Gastrocnemius medialis (tissue), 4 donors: ENCODE results near the gene AFAP1. TPM values are rescaled to one million over a fixed set of nuclear protein-coding genes. Genes with fewer than 3 reads are reported as not detected.

Experiments
- ATAC-seq, 2 donors: fragments of 150-250 bp; one replicate each; pipeline ENCODE4 v1.9.1; 2016
- DNase-seq, 2 donors: peaks; one replicate each; pipeline ENCODE4 v3.0.0-alpha.2; 2019
- H3K27ac ChIP-seq, 4 donors: fragments of 200-600 bp; sonication (generic); 1 replicate in 1 of 4; 2 replicates in 3 of 4; pipeline ENCODE4 v1.5.1; 2016 to 2018; ENCODE audit warnings: mild to moderate bottlenecking in 2 of 4, moderate library complexity in 1 of 4
- H3K27me3 ChIP-seq, 3 donors: fragments of 200-600 bp; sonication (generic) in 2 of 3; 1 replicate in 1 of 3; 2 replicates in 2 of 3; pipeline versions ENCODE4 v1.5.1 to v1.6.0; 2016 to 2019; ENCODE audit warnings: mild to moderate bottlenecking in 1 of 3, moderate library complexity in 1 of 3
- H3K36me3 ChIP-seq, 2 donors: fragments of 200-600 bp; sonication (generic) in 1 of 2; one replicate each; pipeline ENCODE4 v1.5.1; 2017 to 2018
- H3K4me1 ChIP-seq, 2 donors: fragments of 200-600 bp; sonication (generic) in 1 of 2; one replicate each; pipeline ENCODE4 v1.5.1; 2016 to 2017; ENCODE audit warnings: mild to moderate bottlenecking in 2 of 2
- H3K4me3 ChIP-seq, 4 donors: fragments of 200-600 bp; sonication (generic) in 3 of 4; 1 replicate in 1 of 4; 2 replicates in 3 of 4; pipeline ENCODE4 v1.5.1; 2016 to 2019; ENCODE audit warnings: mild to moderate bottlenecking in 2 of 4
- H3K9me3 ChIP-seq, 3 donors: fragments of 200-600 bp; sonication (generic) in 2 of 3; 1 replicate in 1 of 3; 2 replicates in 2 of 3; pipeline ENCODE4 v1.5.1; 2016 to 2019
- CTCF ChIP-seq, 5 experiments: fragments of 450-650 bp in 3 of 5; fragments of 200-600 bp in 2 of 5; sonication (generic) in 2 of 5; IDR thresholded peaks in 4 of 5; conservative IDR thresholded peaks in 1 of 5; 1 replicate in 4 of 5; 2 replicates in 1 of 5; pipeline ENCODE4 v1.5.1; 2016 to 2019; ENCODE audit warnings: antibody characterized with exemption in 5 of 5, mild to moderate bottlenecking in 3 of 5, moderate library complexity in 3 of 5
- POLR2A ChIP-seq, 2 donors: fragments of 450-650 bp; IDR thresholded peaks; one replicate each; pipeline ENCODE4 v1.6.1; 2017; ENCODE audit warnings: antibody characterized with exemption in 2 of 2, mild to moderate bottlenecking in 2 of 2, moderate library complexity in 2 of 2
- in situ Hi-C, 4 donors: fragments of 200-750 bp; cut with MboI; loops; one replicate each; pipeline versions ENCODE4 v1.15.0 to v1.8.0; 2017; ENCODE audit warnings: low sequenced_read_pairs in 4 of 4
- intact Hi-C: fragments of 100-400 bp; cut with DNase I; formaldehyde crosslinking; loops from one replicate; pipeline ENCODE4 v1.15.1; 2023; ENCODE audit warnings: low total_unique reads
- total RNA-seq, 4 donors: library from RNA; depleted of rRNA; stranded (reverse); fragments of >200 nt; gene quantifications; one replicate each; pipeline versions ENCODE4 v1.1.0 to v1.2.3, GENCODE V29; 2016

The AFAP1 gene
- total RNA-seq, 4 donors from 2014 or later: 1.5 to 8.6 (median 3.5) TPM

DNA sequence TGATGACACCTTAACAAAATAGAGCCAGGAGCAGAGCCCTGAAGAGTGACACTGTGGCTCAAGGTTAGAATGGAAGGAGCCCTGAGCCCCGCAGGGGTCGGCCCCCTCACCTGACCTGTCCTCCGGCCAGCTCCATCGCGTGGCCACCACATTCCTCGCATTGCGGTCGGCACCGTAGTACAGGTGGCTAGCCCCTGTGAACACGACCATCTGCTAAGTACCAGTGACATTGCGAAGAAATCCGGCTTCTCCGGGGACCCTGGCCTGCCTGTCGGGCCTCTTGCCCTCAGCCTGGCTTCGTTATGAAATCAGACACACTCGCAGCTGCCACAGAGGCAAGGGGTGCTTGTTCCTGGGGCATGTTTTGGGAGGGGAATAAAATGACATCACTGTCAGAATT, 179.0 kb downstream of the AFAP1 start:
- intact Hi-C loops: loop anchor here (1.0 kb wide), 1 partner anchor 42 kb away; no protein-coding TSS in a partner anchor
- Histone ChIP-seq H3K9me3 (no peaks in the 10 kb centered on the region), H3K36me3 (no peaks in the 10 kb centered on the region), H3K27ac (no peak overlapping the region), H3K4me1 (peaks cover 18% of the 10 kb centered on the region in 2 donors), H3K4me3 (no peak overlapping the region), H3K27me3 (no peaks in the 10 kb centered on the region)
- ATAC-seq: no peak
- in situ Hi-C loops: no loop called here
- TF ChIP-seq CTCF (IDR thresholded peaks at IDR 0.05 in 4 of 5, conservative IDR thresholded peaks at IDR 0.05 in 1 of 5): no peak
- no peak for TF ChIP-seq POLR2A (IDR thresholded peaks at IDR 0.05)
- no peak for DNase-seq

- H3K4me1 ChIP-seq: peaks cover 18% of the 10 kb centered on the region in 2 donors
- no peak for DNase-seq
- intact Hi-C loops (no loop called here), in situ Hi-C loops (no loop called here)
- ATAC-seq: no peak
- no peak overlapping the region for H3K4me3 ChIP-seq
- H3K36me3 ChIP-seq: no peaks in the 10 kb centered on the region
- H3K9me3 ChIP-seq: no peaks in the 10 kb centered on the region
- no peak overlapping the region for H3K27ac ChIP-seq
- H3K27me3 ChIP-seq: no peaks in the 10 kb centered on the region
- TF ChIP-seq CTCF (IDR thresholded peaks at IDR 0.05 in 4 of 5, conservative IDR thresholded peaks at IDR 0.05 in 1 of 5): no peak
- no peak for TF ChIP-seq POLR2A (IDR thresholded peaks at IDR 0.05)
Observed at GRCh38 chr4:7760228-7760627, 179.4 kb downstream of the AFAP1 start.

GRCh38 chr4:7759635-7760034, 180.0 kb downstream of the AFAP1 start:
- intact Hi-C loops (no loop called here), in situ Hi-C loops (no loop called here)
- Histone ChIP-seq H3K4me3 (no peak overlapping the region), H3K4me1 (peaks cover 18% of the 10 kb centered on the region in 2 donors), H3K27ac (no peak overlapping the region), H3K9me3 (no peaks in the 10 kb centered on the region), H3K36me3 (no peaks in the 10 kb centered on the region), H3K27me3 (no peaks in the 10 kb centered on the region)
- TF ChIP-seq POLR2A (IDR thresholded peaks at IDR 0.05) (no peak), CTCF (IDR thresholded peaks at IDR 0.05 in 4 of 5, conservative IDR thresholded peaks at IDR 0.05 in 1 of 5) (no peak)
- DNase-seq (no peak), ATAC-seq (no peak)

GRCh38 chr4:7759216-7759615, 180.4 kb downstream of the AFAP1 start:
- H3K4me1 ChIP-seq: peaks cover 18% of the 10 kb centered on the region in 2 donors
- no peak for DNase-seq
- H3K9me3 ChIP-seq: no peaks in the 10 kb centered on the region
- no peak overlapping the region for H3K27ac ChIP-seq
- in situ Hi-C loops: no loop called here
- no peaks in the 10 kb centered on the region for H3K36me3 ChIP-seq
- no peaks in the 10 kb centered on the region for H3K27me3 ChIP-seq
- H3K4me3 ChIP-seq: no peak overlapping the region
- intact Hi-C loops: no loop called here
- TF ChIP-seq CTCF (IDR thresholded peaks at IDR 0.05 in 4 of 5, conservative IDR thresholded peaks at IDR 0.05 in 1 of 5) (no peak), POLR2A (IDR thresholded peaks at IDR 0.05) (no peak)
- no peak for ATAC-seq

- no peaks in the 10 kb centered on the region for H3K27me3 ChIP-seq
- in situ Hi-C loops: no loop called here
- DNase-seq: no peak
- no peaks in the 10 kb centered on the region for H3K36me3 ChIP-seq
- H3K4me3 ChIP-seq: no peak overlapping the region
- H3K9me3 ChIP-seq: no peaks in the 10 kb centered on the region
- no peak for TF ChIP-seq POLR2A (IDR thresholded peaks at IDR 0.05)
- no peak for TF ChIP-seq CTCF (IDR thresholded peaks at IDR 0.05 in 4 of 5, conservative IDR thresholded peaks at IDR 0.05 in 1 of 5)
- ATAC-seq: no peak
- peak overlapping the region in 2 of 4 donors; percentile 49 to 66 for H3K27ac ChIP-seq
- intact Hi-C loops: no loop called here
- H3K4me1 ChIP-seq: peaks cover 18% of the 10 kb centered on the region in 2 donors
Observed at GRCh38 chr4:7758476-7758875, 181.2 kb downstream of the AFAP1 start.
